GM18517 (cell line): ENCODE results near the gene SLC15A3.

Experiments used
- ATAC-seq: cut with Tn5 transposase; IDR thresholded peaks from one replicate; pipeline ENCODE4 v1.9.1; 2021; ENCODE audit warnings: mild to moderate bottlenecking, moderate library complexity; ENCODE audit not compliant: unreplicated experiment

Gene SLC15A3

DNA sequence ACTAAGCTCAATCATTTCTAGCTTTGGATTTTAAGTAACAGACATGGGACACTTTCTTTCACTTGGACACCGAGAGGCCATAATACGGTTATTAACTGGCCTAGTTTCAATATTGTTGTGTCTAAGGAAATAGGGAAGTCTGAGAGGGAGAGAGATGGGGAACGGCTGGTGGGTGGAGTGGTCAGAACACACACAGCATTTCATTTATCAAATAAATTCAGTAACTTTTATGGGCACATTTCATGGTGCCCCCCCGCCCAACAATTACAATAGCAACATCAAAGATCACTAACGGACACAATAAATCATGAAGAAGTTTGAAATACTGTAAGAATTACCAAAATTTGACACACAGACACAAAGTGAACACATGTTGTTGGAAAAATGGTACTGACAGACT lies 56.3 kb downstream of the SLC15A3 start:
- no peak for ATAC-seq

DNA sequence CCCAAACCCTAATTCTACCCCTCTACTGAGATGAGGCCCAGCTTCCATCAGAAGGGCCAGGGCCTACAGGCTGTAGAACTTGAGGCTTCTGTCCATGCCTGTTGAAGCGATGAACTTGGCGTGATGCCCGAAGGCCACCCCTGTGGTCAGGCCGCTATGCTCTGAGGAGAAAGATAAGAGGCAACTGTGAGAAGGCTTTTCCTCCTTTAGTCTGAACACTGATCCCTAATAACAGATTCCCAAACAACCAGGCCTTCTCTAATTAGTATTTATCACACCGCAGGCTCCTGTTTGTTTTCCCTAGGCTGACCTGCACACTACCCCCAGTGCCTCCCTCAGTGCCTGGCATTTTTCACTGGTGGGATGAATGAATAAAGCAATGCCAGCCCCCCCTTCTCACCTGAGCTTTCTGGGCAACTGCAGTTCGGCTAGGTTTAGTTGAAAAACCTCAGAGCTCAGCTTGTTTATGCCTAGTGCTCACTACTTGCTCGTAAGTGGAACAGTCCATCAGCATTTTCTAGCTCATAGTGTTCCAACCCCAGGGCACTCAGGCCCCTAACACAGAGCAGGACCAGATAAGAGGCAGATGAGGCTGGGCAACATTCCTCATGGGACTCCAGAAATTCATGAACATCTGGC lies 60.8 kb downstream of the SLC15A3 start:
- ATAC-seq = no peak

DNA sequence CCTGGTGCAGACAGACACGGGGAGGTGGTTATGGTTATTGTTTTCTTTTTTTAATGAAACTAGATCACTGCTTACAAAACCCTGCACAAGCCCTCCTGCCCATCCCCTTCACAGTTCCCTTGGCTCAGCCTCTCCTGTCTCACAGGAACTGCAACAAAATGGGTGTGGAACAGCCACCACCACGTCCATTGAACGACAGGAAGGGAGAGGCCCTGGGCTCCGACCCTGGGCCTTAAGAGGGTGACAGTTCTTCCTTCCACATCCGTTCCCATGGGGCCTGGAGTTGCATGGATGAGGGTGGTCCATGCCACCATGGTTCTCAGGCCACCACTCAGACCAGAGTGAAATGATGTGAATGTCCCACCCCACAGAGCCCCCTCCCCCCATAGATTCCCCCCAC lies 61.3 kb downstream of the SLC15A3 start:
- no peak for ATAC-seq

DNA sequence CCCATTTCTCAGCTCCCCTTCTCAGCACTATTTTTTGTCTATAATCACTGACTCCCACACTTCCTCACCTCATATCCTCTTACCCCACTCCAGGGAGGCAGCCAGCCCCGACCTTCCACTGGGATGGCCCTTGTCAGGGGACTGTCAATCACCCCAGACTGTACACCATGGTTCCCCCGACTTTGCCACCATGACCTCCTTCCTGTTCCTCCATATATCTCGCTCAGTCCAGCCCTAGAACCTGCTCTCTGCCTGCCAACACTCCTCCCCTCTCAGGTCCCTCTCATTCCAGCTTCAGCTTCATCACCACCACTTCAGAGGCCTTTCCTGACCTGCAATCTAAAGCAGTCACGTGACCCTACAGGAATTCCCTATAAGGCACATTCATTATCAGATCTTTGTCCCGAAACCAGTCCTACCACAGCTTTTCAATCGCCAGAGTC lies 62.1 kb downstream of the SLC15A3 start:
- ATAC-seq = no peak

DNA sequence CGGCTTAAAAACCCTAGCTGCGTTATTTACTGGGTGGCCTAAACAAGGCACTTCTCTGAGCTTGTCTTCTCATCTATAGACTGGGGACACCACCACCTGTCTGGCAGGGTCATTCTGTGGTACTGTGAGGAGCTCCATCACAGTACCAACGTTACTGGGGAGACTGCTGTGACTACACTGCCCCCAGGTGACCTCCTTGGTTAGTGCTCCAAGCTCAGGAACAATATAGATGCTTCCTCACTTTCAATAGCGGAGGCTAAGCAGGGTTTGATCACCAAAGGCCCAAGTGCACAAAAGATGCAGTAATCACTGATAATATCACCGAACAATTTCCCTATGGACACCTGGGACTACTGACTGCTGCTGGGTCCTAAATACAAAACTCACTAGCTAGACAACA lies 64.4 kb downstream of the SLC15A3 start:
- ATAC-seq = no peak
